Nephron progenitor cell (in vitro differentiated cells): ENCODE data around the gene MCCC1.

ENCODE experiments used
- DNase-seq: peaks from one replicate; pipeline ENCODE4 v3.0.0; 2021
- H3K27ac Mint-ChIP-seq: 2 replicates; pipeline ENCODE4 v1.8.0; 2021; ENCODE audit warnings: mild to moderate bottlenecking, moderate library complexity, mixed read lengths
- H3K27me3 Mint-ChIP-seq: 2 replicates; pipeline ENCODE4 v1.8.0; 2021; ENCODE audit warnings: mild to moderate bottlenecking, low read depth, mixed read lengths; ENCODE audit not compliant: poor library complexity
- H3K36me3 Mint-ChIP-seq: 2 replicates; pipeline ENCODE4 v1.8.0; 2021; ENCODE audit warnings: low read depth, mixed read lengths
- H3K4me1 Mint-ChIP-seq: 2 replicates; pipeline ENCODE4 v1.8.0; 2021; ENCODE audit warnings: mixed read lengths
- H3K4me3 Mint-ChIP-seq: 2 replicates; pipeline ENCODE4 v1.8.0; 2021; ENCODE audit warnings: mild to moderate bottlenecking, moderate library complexity, mixed read lengths
- H3K9me3 Mint-ChIP-seq: 2 replicates; pipeline ENCODE4 v1.8.0; 2021; ENCODE audit warnings: mild to moderate bottlenecking, moderate library complexity, mixed read lengths
- TF ChIP-seq, protein P1 (sequence below): fragments of 200-600 bp; sonication (generic); IDR thresholded peaks from 2 replicates; pipeline ENCODE4 v1.5.0; 2021; ENCODE audit warnings: antibody characterized with exemption

The MCCC1 gene

DNA sequence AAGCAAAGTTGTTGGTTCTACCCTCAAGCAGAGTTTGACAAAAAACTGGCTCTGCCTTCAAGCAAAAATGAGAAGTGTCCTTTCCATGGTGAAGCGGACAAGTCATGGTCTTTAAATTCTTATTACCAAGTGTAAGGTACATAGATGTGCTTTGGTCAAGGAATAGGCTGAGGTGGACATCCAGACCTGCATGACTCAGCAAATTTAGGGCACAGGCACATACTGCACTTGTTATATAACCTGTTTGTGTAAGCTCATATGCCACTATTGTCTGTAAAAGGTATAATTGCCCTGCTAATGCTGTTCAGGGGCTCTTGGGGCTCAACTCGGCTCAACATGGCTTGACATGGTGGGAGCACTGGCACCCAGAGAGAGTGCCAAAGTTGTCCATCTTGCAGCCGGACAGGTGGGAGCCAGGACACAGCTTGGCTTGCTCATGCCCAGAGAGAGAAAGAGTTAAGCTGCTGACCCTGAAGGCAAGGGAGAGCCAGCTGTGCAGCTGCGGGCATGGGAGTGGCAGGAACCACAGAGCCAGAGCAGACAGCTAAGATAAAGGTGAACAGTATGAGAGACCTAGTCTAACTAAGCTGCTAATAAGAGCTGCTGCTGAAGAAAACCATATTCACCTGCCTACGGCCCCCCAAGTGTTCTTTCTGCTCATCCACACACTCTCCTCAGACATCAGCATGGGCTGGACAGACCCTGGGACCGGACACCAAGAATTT is 17.7 kb downstream of the MCCC1 start:
- peaks cover 48% of the 10 kb centered on the region for H3K9me3 Mint-ChIP-seq
- DNase-seq = no peak
- TF ChIP-seq, protein P1, sequence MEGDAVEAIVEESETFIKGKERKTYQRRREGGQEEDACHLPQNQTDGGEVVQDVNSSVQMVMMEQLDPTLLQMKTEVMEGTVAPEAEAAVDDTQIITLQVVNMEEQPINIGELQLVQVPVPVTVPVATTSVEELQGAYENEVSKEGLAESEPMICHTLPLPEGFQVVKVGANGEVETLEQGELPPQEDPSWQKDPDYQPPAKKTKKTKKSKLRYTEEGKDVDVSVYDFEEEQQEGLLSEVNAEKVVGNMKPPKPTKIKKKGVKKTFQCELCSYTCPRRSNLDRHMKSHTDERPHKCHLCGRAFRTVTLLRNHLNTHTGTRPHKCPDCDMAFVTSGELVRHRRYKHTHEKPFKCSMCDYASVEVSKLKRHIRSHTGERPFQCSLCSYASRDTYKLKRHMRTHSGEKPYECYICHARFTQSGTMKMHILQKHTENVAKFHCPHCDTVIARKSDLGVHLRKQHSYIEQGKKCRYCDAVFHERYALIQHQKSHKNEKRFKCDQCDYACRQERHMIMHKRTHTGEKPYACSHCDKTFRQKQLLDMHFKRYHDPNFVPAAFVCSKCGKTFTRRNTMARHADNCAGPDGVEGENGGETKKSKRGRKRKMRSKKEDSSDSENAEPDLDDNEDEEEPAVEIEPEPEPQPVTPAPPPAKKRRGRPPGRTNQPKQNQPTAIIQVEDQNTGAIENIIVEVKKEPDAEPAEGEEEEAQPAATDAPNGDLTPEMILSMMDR = no peak
- H3K27me3 Mint-ChIP-seq = no peaks in the 10 kb centered on the region
- H3K27ac Mint-ChIP-seq = no peak overlapping the region
- H3K4me3 Mint-ChIP-seq = no peak overlapping the region
- peaks cover 93% of the 10 kb centered on the region for H3K36me3 Mint-ChIP-seq
- no peaks in the 10 kb centered on the region for H3K4me1 Mint-ChIP-seq

DNA sequence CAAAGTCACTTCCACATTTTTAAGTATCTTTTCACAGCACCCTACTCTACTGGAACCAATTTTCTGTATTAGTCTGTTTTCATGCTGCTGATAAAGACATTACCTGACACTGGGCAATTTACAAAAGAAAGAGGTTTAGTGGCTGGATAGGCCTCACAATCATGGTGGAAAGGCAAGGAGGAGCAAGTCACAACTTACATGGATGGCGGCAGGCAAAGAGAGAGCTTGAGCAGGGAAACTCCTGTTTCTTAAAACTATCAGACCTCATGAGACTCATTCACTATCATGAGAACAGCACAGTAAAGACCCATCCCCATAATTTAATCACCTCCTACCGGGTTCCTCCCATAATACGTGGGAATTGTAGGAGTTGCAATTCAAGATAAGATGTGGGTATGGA is 18.7 kb downstream of the MCCC1 start:
- Mint-ChIP-seq H3K27me3 (no peaks in the 10 kb centered on the region), H3K27ac (no peak overlapping the region), H3K36me3 (peaks cover 93% of the 10 kb centered on the region), H3K9me3 (peaks cover 54% of the 10 kb centered on the region), H3K4me3 (no peak overlapping the region), H3K4me1 (no peaks in the 10 kb centered on the region)
- TF ChIP-seq, protein P1 = no peak
- no peak for DNase-seq

DNA sequence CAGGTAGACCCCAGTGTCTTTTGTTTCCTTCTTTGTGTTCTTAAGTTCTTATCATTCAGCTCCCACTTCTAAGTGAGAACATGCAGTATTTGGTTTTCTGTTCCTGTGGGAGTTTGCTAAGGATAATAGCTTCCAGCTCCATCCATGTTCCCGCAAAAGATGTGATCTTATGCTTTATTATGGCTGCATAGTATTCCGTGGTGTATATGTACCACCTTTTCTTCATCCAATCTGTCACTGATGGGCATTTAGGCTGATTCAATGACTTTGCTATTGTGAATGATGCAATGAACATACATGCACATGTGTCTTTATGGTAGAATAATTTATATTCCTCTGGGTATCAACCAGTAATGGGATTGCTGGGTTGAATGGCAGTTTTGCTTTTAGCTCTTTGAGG is 24.4 kb downstream of the MCCC1 start:
- Mint-ChIP-seq H3K4me3 (no peak overlapping the region), H3K36me3 (peaks cover 89% of the 10 kb centered on the region), H3K27me3 (no peaks in the 10 kb centered on the region), H3K9me3 (peaks cover 47% of the 10 kb centered on the region), H3K4me1 (no peaks in the 10 kb centered on the region), H3K27ac (no peak overlapping the region)
- TF ChIP-seq, protein P1 = no peak
- no peak for DNase-seq

GRCh38 chr3:183074261-183074660 is 25.0 kb downstream of the MCCC1 start:
- Mint-ChIP-seq H3K4me1 (no peaks in the 10 kb centered on the region), H3K4me3 (no peak overlapping the region), H3K27me3 (no peaks in the 10 kb centered on the region), H3K36me3 (peaks cover 87% of the 10 kb centered on the region), H3K27ac (no peak overlapping the region), H3K9me3 (peaks cover 41% of the 10 kb centered on the region)
- TF ChIP-seq, protein P1 = no peak
- DNase-seq = no peak

DNA sequence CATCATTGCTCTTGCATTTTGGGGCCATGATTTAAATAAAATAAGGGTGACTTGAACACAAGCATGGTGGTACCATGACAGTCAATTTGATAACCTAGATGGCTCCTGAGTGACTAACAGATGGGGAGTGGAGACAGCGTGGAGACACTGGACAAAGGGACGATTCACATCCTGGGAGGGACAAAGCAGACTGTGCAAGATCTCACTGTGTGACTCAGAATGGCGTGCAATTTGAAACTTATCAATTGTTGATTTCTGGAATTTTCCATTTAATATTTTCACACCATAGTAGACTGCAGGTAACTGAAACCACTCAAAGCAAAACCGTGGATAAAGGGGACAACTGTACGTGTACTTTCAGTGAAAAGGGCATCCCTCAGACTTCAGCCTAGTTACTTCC is 25.5 kb downstream of the MCCC1 start:
- no peak overlapping the region for H3K4me3 Mint-ChIP-seq
- no peaks in the 10 kb centered on the region for H3K27me3 Mint-ChIP-seq
- H3K4me1 Mint-ChIP-seq = no peaks in the 10 kb centered on the region
- TF ChIP-seq, protein P1 = no peak
- H3K36me3 Mint-ChIP-seq = peaks cover 85% of the 10 kb centered on the region
- H3K27ac Mint-ChIP-seq = peak overlapping the region; percentile 57
- peaks cover 36% of the 10 kb centered on the region for H3K9me3 Mint-ChIP-seq
- DNase-seq = no peak

DNA sequence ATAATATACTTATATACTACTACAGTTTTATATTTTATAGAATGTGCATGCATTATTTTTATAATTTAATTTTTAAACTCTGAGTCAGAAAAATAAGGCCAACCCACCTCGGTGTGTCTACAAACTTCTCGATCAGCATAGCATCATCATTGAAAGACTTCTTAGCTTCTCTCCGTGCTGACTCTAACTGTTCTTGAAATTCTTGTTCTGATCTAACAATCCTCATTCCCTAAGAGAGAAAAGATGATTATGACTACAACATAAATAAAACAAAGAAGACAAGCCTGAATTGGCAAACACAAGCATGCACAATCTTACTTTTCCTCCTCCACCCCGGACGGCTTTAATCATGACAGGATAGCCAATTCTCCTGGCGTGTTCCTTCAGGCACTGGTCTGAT is 28.4 kb downstream of the MCCC1 start:
- no peaks in the 10 kb centered on the region for H3K4me1 Mint-ChIP-seq
- no peaks in the 10 kb centered on the region for H3K27me3 Mint-ChIP-seq
- H3K4me3 Mint-ChIP-seq = no peak overlapping the region
- no peak for DNase-seq
- TF ChIP-seq, protein P1 = no peak
- peaks cover 26% of the 10 kb centered on the region for H3K9me3 Mint-ChIP-seq
- no peak overlapping the region for H3K27ac Mint-ChIP-seq
- peaks cover 78% of the 10 kb centered on the region for H3K36me3 Mint-ChIP-seq
